Mesendoderm (in vitro differentiated cells): Measurements from ENCODE around the gene FOXQ1.
"Not testable (repeated sequence)": the region's sequence is repeated elsewhere in the genome, so short reads cannot be mapped to it uniquely, and the experiment has no call there.

Source experiments
- DNase-seq: peaks from one replicate; pipeline ENCODE4 v3.0.0; 2013
- H2AK5ac ChIP-seq: 2 replicates; pipeline ENCODE4 v1.6.1; 2013; ENCODE audit warnings: low read length, inconsistent platforms
- H2BK120ac ChIP-seq: 2 replicates; pipeline ENCODE4 v1.6.1; 2013; ENCODE audit warnings: low read depth, mild to moderate bottlenecking, low read length, moderate library complexity, mixed read lengths
- H2BK15ac ChIP-seq: replicated peaks from 2 replicates; pipeline ENCODE4 v1.6.1; 2013; ENCODE audit warnings: low read depth, mild to moderate bottlenecking, moderate library complexity
- H2BK5ac ChIP-seq: 2 replicates; pipeline ENCODE4 v1.6.1; 2013; ENCODE audit warnings: low read length, inconsistent platforms
- H3K18ac ChIP-seq: 2 replicates; pipeline ENCODE4 v1.6.1; 2013; ENCODE audit warnings: mild to moderate bottlenecking, low read length, mixed read lengths
- H3K23ac ChIP-seq: one replicate; pipeline ENCODE4 v1.6.1; 2013; ENCODE audit warnings: low read length
- H3K27ac ChIP-seq: 2 replicates; pipeline ENCODE4 v1.5.1; 2013; ENCODE audit warnings: low read depth, mild to moderate bottlenecking, inconsistent platforms, low read length, moderate library complexity
- H3K27me3 ChIP-seq: 2 replicates; pipeline ENCODE4 v1.6.1; 2013; ENCODE audit warnings: low read length, control low read depth, mild to moderate bottlenecking, inconsistent platforms; ENCODE audit not compliant: insufficient read depth, poor library complexity
- H3K36me3 ChIP-seq: 2 replicates; pipeline ENCODE4 v1.6.1; 2013; ENCODE audit warnings: low read length, inconsistent platforms; ENCODE audit not compliant: control insufficient read depth, insufficient read depth
- H3K4ac ChIP-seq: one replicate; pipeline ENCODE4 v1.6.1; 2013; ENCODE audit warnings: low read depth, mild to moderate bottlenecking, low read length, moderate library complexity
- H3K4me1 ChIP-seq: 2 replicates; pipeline ENCODE4 v1.6.1; 2013; ENCODE audit warnings: low read depth, low read length, inconsistent platforms; ENCODE audit not compliant: control insufficient read depth
- H3K4me2 ChIP-seq: 2 replicates; pipeline ENCODE4 v1.6.1; 2013; ENCODE audit warnings: low read length
- H3K4me3 ChIP-seq: 2 replicates; pipeline ENCODE4 v1.5.1; 2013; ENCODE audit warnings: mild to moderate bottlenecking, low read length
- H3K56ac ChIP-seq: one replicate; pipeline ENCODE4 v1.6.1; 2013; ENCODE audit warnings: low read length
- H3K79me1 ChIP-seq: 2 replicates; pipeline ENCODE4 v1.6.1; 2013; ENCODE audit warnings: low read length, inconsistent platforms
- H3K79me2 ChIP-seq: 2 replicates; pipeline ENCODE4 v1.6.1; 2013; ENCODE audit warnings: mild to moderate bottlenecking, low read length; ENCODE audit not compliant: control insufficient read depth, insufficient read depth
- H3K9ac ChIP-seq: 2 replicates; pipeline ENCODE4 v1.6.1; 2013; ENCODE audit warnings: low read length, inconsistent platforms
- H4K5ac ChIP-seq: one replicate; pipeline ENCODE4 v1.6.1; 2013; ENCODE audit warnings: low read length
- H4K8ac ChIP-seq: one replicate; pipeline ENCODE4 v1.6.1; 2013; ENCODE audit warnings: low read depth, mild to moderate bottlenecking, control low read depth, low read length, moderate library complexity
- WGBS: extraction: QIAGEN DNeasy Blood & Tissue Kit; methylation state at CpG from one replicate; pipeline ENCODE4 v1.1.7; 2013; ENCODE audit warnings: low lambda C conversion rate, missing lambda C conversion rate; ENCODE audit not compliant: insufficient coverage; ENCODE audit errors: extremely low coverage; 5-methylcytosine and 5-hydroxymethylcytosine counted together

FOXQ1 gene

DNA sequence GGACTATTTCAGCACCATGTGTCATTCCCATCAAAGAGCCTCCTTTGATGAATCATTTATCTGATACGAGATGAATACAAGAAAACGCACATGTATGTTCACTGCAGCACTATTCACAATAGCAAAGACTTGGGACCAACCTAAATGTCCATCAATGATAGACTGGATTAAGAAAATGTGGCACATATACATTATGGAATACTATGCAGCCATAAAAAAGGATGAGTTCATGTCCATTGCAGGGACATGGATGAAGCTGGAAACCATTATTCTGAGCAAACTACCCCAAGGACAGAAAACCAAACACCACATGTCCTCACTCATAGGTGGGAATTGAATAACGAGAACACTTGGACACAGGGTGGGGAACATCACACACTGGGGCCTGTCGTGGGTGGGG lies 49.8 kb downstream of the FOXQ1 start:
- WGBS, result no CpG with 5 or more reads among the region's 4 CpGs
- H3K18ac ChIP-seq, H3K4ac ChIP-seq, H3K9ac ChIP-seq, H2BK120ac ChIP-seq, H2BK5ac ChIP-seq, H3K4me1 ChIP-seq, H3K4me2 ChIP-seq, H3K79me2 ChIP-seq, H4K5ac ChIP-seq, H3K79me1 ChIP-seq, H3K27me3 ChIP-seq, H3K23ac ChIP-seq, H4K8ac ChIP-seq, H2AK5ac ChIP-seq, H3K56ac ChIP-seq, H3K27ac ChIP-seq, H3K4me3 ChIP-seq, H3K36me3 ChIP-seq, H2BK15ac ChIP-seq, DNase-seq: not testable (repeated sequence)

DNA sequence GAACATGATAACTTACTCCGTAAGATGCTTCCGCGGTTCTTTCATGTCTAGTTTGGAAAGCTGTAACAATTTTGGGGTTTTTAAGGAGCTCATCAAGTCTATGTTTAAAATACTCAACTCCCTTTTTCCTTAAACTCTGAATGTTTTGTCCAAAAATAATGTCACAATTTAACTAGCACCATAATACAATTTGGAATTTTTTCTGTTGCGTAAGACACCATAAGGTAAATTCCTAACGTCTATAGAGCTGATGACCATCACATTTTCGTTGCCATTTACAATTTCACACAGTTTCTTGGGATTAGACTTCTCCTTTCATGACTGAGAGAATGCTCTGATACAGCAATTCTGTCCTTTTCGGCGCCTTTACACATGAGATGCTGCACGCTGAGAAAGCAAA lies 50.7 kb downstream of the FOXQ1 start:
- Histone ChIP-seq H3K4me1 (no peaks in the 10 kb centered on the region), H2BK120ac (no peak overlapping the region), H3K4ac (no peak overlapping the region), H3K27ac (no peak overlapping the region), H3K56ac (no peak overlapping the region), H3K36me3 (no peaks in the 10 kb centered on the region), H3K27me3 (no peaks in the 10 kb centered on the region), H3K23ac (no peak overlapping the region), H3K18ac (no peak overlapping the region), H3K9ac (no peak overlapping the region), H2BK15ac (no peak overlapping the region), H4K5ac (no peak overlapping the region), H3K4me2 (no peak overlapping the region), H3K4me3 (no peak overlapping the region), H3K79me1 (no peaks in the 10 kb centered on the region), H2BK5ac (no peak overlapping the region), H3K79me2 (no peaks in the 10 kb centered on the region), H2AK5ac (no peak overlapping the region), H4K8ac (no peak overlapping the region)
- DNase-seq, result no peak
- no CpG with 5 or more reads among the region's 9 CpGs for WGBS

DNA sequence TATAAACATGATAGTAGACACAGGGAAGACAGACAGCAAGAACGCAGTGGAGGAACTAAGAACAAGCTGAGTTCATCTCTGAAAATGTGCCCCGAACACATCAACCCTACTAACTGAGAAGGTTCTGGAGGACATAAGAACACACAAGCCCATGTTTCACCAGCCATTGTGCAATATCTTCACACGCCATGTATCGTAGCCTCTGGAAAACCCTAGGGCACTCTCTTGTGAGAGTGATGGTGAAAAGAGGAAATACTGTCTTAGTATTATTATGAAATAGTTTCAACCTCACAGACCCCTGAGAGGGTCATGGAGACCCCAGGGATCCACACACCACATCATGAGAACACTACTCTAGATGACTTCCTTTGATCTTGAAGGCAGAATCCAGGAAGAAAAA lies 51.4 kb downstream of the FOXQ1 start:
- Histone ChIP-seq H3K27me3 (no peaks in the 10 kb centered on the region), H4K8ac (no peak overlapping the region), H2BK15ac (no peak overlapping the region), H3K79me1 (no peaks in the 10 kb centered on the region), H3K56ac (no peak overlapping the region), H3K36me3 (no peaks in the 10 kb centered on the region), H3K4me1 (no peaks in the 10 kb centered on the region), H3K4me3 (no peak overlapping the region), H3K18ac (no peak overlapping the region), H3K27ac (no peak overlapping the region), H3K79me2 (no peaks in the 10 kb centered on the region), H3K9ac (no peak overlapping the region), H2BK5ac (no peak overlapping the region), H3K4ac (no peak overlapping the region), H4K5ac (no peak overlapping the region), H2BK120ac (no peak overlapping the region), H3K4me2 (no peak overlapping the region), H2AK5ac (no peak overlapping the region), H3K23ac (no peak overlapping the region)
- no peak for DNase-seq
- no CpG with 5 or more reads among the region's 4 CpGs for WGBS

DNA sequence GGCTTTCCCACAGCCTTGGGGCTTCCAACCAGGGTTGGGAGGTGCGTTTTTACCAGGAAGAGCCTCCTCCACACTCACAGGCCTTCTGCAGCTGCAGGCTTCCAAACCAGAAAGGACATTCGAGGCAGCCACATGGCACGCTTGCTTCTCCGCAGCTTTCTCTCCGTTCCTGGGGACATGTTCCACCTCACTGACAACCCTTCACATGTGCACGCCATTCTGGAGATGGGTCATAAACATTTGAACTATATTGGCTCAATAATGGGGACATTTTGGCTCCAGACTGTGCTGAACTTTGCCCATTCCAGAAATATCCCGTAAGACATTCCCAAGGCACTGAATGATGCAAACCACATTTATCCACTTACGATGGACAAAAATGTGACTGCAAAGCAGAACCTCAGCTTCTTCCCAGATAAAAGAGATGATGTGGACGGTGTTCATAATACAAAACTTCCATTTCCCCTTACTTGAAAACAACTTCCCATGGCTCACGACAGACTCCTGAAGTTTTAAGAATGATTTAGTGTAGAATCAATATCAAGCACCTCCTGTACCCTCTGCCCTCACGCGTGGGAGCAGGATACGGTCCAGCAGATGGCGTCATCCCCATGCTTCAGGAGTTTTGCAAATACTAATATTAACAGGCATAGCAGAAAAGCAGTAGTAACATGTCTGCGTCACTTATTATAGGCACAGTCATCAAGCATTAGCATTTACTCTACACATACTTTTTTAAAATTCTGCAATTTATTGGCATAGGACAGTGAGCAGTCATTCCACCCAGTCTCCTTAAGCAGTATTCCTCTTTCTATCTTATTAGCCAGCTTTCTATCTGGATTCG lies 52.1 kb downstream of the FOXQ1 start:
- Histone ChIP-seq H4K5ac (no peak overlapping the region), H3K27me3 (no peaks in the 10 kb centered on the region), H2BK5ac (no peak overlapping the region), H2AK5ac (no peak overlapping the region), H3K36me3 (no peaks in the 10 kb centered on the region), H3K4me2 (no peak overlapping the region), H3K9ac (no peak overlapping the region), H3K79me2 (no peaks in the 10 kb centered on the region), H3K27ac (no peak overlapping the region), H3K56ac (no peak overlapping the region), H3K4me1 (no peaks in the 10 kb centered on the region), H3K4ac (no peak overlapping the region), H3K23ac (no peak overlapping the region), H3K79me1 (no peaks in the 10 kb centered on the region), H3K18ac (no peak overlapping the region), H4K8ac (no peak overlapping the region), H2BK15ac (no peak overlapping the region), H3K4me3 (no peak overlapping the region), H2BK120ac (no peak overlapping the region)
- WGBS, result no CpG with 5 or more reads among the region's 16 CpGs
- DNase-seq, result peak; percentile 31
